HEK293 (cell line): ENCODE measurements around the gene BIN1.

ENCODE experiments used
- CTCF ChIA-PET: fragments of 350-600 bp; formaldehyde crosslinking; extraction: SDS; loops from one replicate; lab custom pipeline; 2021; ENCODE audit warnings: antibody characterized with exemption; lab: Yijun Ruan, JAX
- POLR2A ChIA-PET: fragments of 300-600 bp; formaldehyde crosslinking; extraction: SDS; loops from one replicate; lab custom pipeline; 2020; ENCODE audit warnings: antibody characterized with exemption, inconsistent platforms; lab: Yijun Ruan, JAX
- H3K27ac ChIP-seq: fragments of 200-500 bp; sonication (Bioruptor generic); 2 replicates; pipeline ENCODE4 v1.5.1; 2014; ENCODE audit warnings: low read depth, low read length, control low read depth, inconsistent platforms; ENCODE audit errors: extremely low read depth
- H3K36me3 ChIP-seq, 2 experiments: fragments of 200-500 bp in 1 of 2; sonication (Bioruptor generic) in 1 of 2; 1 replicate in 1 of 2; 2 replicates in 1 of 2; pipeline ENCODE4 v1.5.1; 2014 to 2017; ENCODE audit warnings: inconsistent platforms in 2 of 2, low read length in 2 of 2; ENCODE audit not compliant: control insufficient read depth in 2 of 2, insufficient read depth in 1 of 2
- H3K4me1 ChIP-seq: fragments of 200-500 bp; sonication (Bioruptor generic); 2 replicates; pipeline ENCODE4 v1.5.1; 2014; ENCODE audit warnings: mild to moderate bottlenecking, low read length, inconsistent platforms; ENCODE audit not compliant: control insufficient read depth, insufficient read depth
- H3K4me3 ChIP-seq: 2 replicates; pipeline ENCODE4 v1.5.1; 2011; ENCODE audit warnings: low read depth, mild to moderate bottlenecking, control low read depth, low read length, moderate library complexity
- H3K9me3 ChIP-seq: fragments of 200-500 bp; sonication (Bioruptor generic); 2 replicates; pipeline ENCODE4 v1.5.1; 2014; ENCODE audit warnings: low read depth, low read length, inconsistent platforms; ENCODE audit not compliant: control insufficient read depth, insufficient read depth
- GLIS1 ChIP-seq: fragments of 450-650 bp; formaldehyde crosslinking; IDR thresholded peaks from 2 replicates; pipeline ENCODE4 v1.5.1; 2016; ENCODE audit warnings: missing biosample characterization, missing genetic modification characterization
- OVOL3 ChIP-seq: fragments of 450-650 bp; formaldehyde crosslinking; IDR thresholded peaks from 2 replicates; pipeline ENCODE4 v1.5.1; 2016; ENCODE audit warnings: missing biosample characterization, missing genetic modification characterization
- PRDM10 ChIP-seq: fragments of 450-650 bp; formaldehyde crosslinking; IDR thresholded peaks from 2 replicates; pipeline ENCODE4 v1.5.1; 2016; ENCODE audit warnings: missing biosample characterization, missing genetic modification characterization
- ZFP3 ChIP-seq: fragments of 450-650 bp; formaldehyde crosslinking; IDR thresholded peaks from 2 replicates; pipeline ENCODE4 v1.5.1; 2016; ENCODE audit warnings: low read depth, missing biosample characterization, missing genetic modification characterization
- ZIC2 ChIP-seq: fragments of 450-650 bp; formaldehyde crosslinking; IDR thresholded peaks from 2 replicates; pipeline ENCODE4 v1.5.1; 2016; ENCODE audit warnings: missing biosample characterization, missing genetic modification characterization
- ZNF221 ChIP-seq: fragments of 450-650 bp; formaldehyde crosslinking; IDR thresholded peaks from 2 replicates; pipeline ENCODE4 v1.5.1; 2017; ENCODE audit warnings: missing biosample characterization, missing genetic modification characterization, borderline replicate concordance
- ZNF529 ChIP-seq: fragments of 450-650 bp; formaldehyde crosslinking; IDR thresholded peaks from 2 replicates; pipeline ENCODE4 v1.5.1; 2017; ENCODE audit warnings: missing genetic modification characterization, missing biosample characterization; ENCODE audit not compliant: insufficient replicate concordance
- ZNF585B ChIP-seq: fragments of 450-650 bp; formaldehyde crosslinking; IDR thresholded peaks from 2 replicates; pipeline ENCODE4 v1.5.1; 2016; ENCODE audit warnings: missing biosample characterization, missing genetic modification characterization
- ZNF670 ChIP-seq: fragments of 450-650 bp; formaldehyde crosslinking; IDR thresholded peaks from 2 replicates; pipeline ENCODE4 v1.5.1; 2016; ENCODE audit warnings: missing biosample characterization, missing genetic modification characterization, low read depth
- TF ChIP-seq, protein P1 (sequence below): fragments of 450-650 bp; formaldehyde crosslinking; IDR thresholded peaks from 2 replicates; pipeline ENCODE4 v1.5.1; 2016; ENCODE audit warnings: missing biosample characterization, missing genetic modification characterization

Gene BIN1

GRCh38 chr2:127079358-127079920 is 27.5 kb downstream of the BIN1 start:
- ChIA-PET CTCF (interaction anchor here (2.9 kb wide), 1 partner anchor 12 kb away, joined by 12 read pairs; no protein-coding TSS in a partner anchor), POLR2A (no interaction called here)
- H3K27ac ChIP-seq, result no peak overlapping the region
- H3K36me3 ChIP-seq, result no peaks in the 10 kb centered on the region
- no peaks in the 10 kb centered on the region for H3K9me3 ChIP-seq
- no peak overlapping the region for H3K4me3 ChIP-seq
- TF ChIP-seq ZFP3 (tag by site-specific recombination) (peak; percentile 92), ZNF585B (tag by site-specific recombination) (no peak)
- H3K4me1 ChIP-seq, result no peaks in the 10 kb centered on the region

GRCh38 chr2:127078666-127079270 is 28.2 kb downstream of the BIN1 start:
- H3K27ac ChIP-seq, result no peak overlapping the region
- POLR2A ChIA-PET, result no interaction called here
- TF ChIP-seq ZNF221 (tag by site-specific recombination), result no peak
- no peak for TF ChIP-seq PRDM10 (tag by site-specific recombination)
- TF ChIP-seq ZNF529 (tag by site-specific recombination), result no peak
- TF ChIP-seq ZIC2 (tag by site-specific recombination), result no peak
- TF ChIP-seq GLIS1 (tag by site-specific recombination), result peak; percentile 77
- no peak for TF ChIP-seq OVOL3
- TF ChIP-seq, all 188 proteins: peak for 1
- Histone ChIP-seq H3K4me1 (no peaks in the 10 kb centered on the region), H3K4me3 (no peak overlapping the region), H3K9me3 (no peaks in the 10 kb centered on the region), H3K36me3 (no peaks in the 10 kb centered on the region)
- CTCF ChIA-PET, result interaction anchor here (2.9 kb wide), 1 partner anchor 11 kb away, joined by 12 read pairs; no protein-coding TSS in a partner anchor

- Histone ChIP-seq H3K36me3 (no peaks in the 10 kb centered on the region), H3K27ac (no peak overlapping the region), H3K4me3 (no peak overlapping the region), H3K4me1 (no peaks in the 10 kb centered on the region)
- CTCF ChIA-PET, result interaction anchor here (2.9 kb wide), 1 partner anchor 10 kb away, joined by 12 read pairs; no protein-coding TSS in a partner anchor
- POLR2A ChIA-PET, result no interaction called here
- TF ChIP-seq ZNF670 (tag by site-specific recombination) (no peak), ZNF529 (tag by site-specific recombination) (no peak)
- TF ChIP-seq, protein P1, sequence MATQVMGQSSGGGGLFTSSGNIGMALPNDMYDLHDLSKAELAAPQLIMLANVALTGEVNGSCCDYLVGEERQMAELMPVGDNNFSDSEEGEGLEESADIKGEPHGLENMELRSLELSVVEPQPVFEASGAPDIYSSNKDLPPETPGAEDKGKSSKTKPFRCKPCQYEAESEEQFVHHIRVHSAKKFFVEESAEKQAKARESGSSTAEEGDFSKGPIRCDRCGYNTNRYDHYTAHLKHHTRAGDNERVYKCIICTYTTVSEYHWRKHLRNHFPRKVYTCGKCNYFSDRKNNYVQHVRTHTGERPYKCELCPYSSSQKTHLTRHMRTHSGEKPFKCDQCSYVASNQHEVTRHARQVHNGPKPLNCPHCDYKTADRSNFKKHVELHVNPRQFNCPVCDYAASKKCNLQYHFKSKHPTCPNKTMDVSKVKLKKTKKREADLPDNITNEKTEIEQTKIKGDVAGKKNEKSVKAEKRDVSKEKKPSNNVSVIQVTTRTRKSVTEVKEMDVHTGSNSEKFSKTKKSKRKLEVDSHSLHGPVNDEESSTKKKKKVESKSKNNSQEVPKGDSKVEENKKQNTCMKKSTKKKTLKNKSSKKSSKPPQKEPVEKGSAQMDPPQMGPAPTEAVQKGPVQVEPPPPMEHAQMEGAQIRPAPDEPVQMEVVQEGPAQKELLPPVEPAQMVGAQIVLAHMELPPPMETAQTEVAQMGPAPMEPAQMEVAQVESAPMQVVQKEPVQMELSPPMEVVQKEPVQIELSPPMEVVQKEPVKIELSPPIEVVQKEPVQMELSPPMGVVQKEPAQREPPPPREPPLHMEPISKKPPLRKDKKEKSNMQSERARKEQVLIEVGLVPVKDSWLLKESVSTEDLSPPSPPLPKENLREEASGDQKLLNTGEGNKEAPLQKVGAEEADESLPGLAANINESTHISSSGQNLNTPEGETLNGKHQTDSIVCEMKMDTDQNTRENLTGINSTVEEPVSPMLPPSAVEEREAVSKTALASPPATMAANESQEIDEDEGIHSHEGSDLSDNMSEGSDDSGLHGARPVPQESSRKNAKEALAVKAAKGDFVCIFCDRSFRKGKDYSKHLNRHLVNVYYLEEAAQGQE (tag by site-specific recombination), result no peak
- TF ChIP-seq, all 188 proteins: peak for 0
- no peaks in the 10 kb centered on the region for H3K9me3 ChIP-seq
Observed at GRCh38 chr2:127078028-127078427, 28.9 kb downstream of the BIN1 start.
